Measurements from ENCODE around the gene FMNL3.

- no peak for TF ChIP-seq KAT7 (CRISPR knock-in tag; IDR thresholded peaks at IDR 0.05; ENCODE audit: borderline replicate concordance)
- TF ChIP-seq ATF3 (CRISPR knock-in tag; IDR thresholded peaks at IDR 0.05) = no peak
- TF ChIP-seq POLR2A (IDR thresholded peaks at IDR 0.05; ENCODE audit: insufficient read depth in 1 of 2, low read depth in 2 of 2, low read length in 2 of 2) = no peak
Measured at GRCh38 chr12:49706351-49707127, 666 bp downstream of the FMNL3 start.
